ENCODE data around the gene GRB2. TPM values are rescaled to one million over a fixed set of nuclear protein-coding genes. Genes with fewer than 3 reads are reported as not detected.
A peak's percentile ranks its signal among the peaks of the same experiment; 100 is the strongest.

Gene GRB2
- total and polyA plus RNA-seq, 10 of the 15 experiments (the other 5 are each of a cell fraction or from before 2014, with no cell fraction given) = 113 to 268 (median 158) TPM

DNA sequence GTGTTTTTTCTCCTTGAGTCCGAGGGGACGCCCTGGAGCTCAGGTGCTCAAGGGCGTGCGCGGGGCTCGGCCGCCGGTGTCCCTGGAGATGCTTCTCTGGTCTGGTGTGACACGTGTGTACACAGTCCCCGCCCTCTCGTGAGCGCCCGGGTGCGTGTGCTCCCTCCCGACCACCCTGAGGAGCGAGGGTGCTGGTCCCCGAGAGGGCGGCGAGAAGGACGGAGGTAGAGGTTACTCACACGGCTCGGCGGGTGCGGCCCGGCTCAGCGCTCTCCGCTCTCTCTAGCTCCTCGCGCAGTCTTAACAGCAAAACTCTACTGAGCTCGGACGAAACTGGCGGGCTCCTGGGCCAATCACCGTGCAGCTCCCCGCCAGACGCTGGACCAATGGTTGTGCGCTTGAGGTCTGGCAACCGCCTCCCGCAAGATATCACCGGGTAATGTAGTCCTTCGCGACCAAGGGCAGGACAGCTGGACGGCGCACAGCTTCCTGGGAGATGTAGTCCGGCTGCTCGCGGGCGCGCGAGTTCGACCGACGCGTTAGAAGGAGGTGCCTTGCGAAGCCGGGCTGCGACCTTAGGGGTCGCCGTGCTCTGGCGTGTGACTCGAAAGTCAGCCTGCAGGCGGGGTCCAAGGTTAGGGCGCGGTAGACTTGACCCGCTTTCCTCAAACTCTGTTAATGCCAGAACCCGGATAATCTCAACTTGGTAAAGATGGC lies 116.2 kb downstream of the GRB2 start, which contains the start of gene SLC25A19 (continued):
- TF ChIP-seq ZNF274 (IDR thresholded peaks at IDR 0.05; ENCODE audit: insufficient read depth, insufficient read length) = no peak
- TF ChIP-seq, protein P1, sequence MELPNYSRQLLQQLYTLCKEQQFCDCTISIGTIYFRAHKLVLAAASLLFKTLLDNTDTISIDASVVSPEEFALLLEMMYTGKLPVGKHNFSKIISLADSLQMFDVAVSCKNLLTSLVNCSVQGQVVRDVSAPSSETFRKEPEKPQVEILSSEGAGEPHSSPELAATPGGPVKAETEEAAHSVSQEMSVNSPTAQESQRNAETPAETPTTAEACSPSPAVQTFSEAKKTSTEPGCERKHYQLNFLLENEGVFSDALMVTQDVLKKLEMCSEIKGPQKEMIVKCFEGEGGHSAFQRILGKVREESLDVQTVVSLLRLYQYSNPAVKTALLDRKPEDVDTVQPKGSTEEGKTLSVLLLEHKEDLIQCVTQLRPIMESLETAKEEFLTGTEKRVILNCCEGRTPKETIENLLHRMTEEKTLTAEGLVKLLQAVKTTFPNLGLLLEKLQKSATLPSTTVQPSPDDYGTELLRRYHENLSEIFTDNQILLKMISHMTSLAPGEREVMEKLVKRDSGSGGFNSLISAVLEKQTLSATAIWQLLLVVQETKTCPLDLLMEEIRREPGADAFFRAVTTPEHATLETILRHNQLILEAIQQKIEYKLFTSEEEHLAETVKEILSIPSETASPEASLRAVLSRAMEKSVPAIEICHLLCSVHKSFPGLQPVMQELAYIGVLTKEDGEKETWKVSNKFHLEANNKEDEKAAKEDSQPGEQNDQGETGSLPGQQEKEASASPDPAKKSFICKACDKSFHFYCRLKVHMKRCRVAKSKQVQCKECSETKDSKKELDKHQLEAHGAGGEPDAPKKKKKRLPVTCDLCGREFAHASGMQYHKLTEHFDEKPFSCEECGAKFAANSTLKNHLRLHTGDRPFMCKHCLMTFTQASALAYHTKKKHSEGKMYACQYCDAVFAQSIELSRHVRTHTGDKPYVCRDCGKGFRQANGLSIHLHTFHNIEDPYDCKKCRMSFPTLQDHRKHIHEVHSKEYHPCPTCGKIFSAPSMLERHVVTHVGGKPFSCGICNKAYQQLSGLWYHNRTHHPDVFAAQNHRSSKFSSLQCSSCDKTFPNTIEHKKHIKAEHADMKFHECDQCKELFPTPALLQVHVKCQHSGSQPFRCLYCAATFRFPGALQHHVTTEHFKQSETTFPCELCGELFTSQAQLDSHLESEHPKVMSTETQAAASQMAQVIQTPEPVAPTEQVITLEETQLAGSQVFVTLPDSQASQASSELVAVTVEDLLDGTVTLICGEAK (IDR thresholded peaks at IDR 0.05; ENCODE audit: borderline replicate concordance) = peak; percentile 77; the same call in 1 of the 2 replicates
- no peak for TF ChIP-seq NFIC (IDR thresholded peaks at IDR 0.05; ENCODE audit: low read depth, low read length)
- TF ChIP-seq TAF1 (IDR thresholded peaks at IDR 0.05; ENCODE audit: borderline replicate concordance, low read depth, low read length) = peak; percentile 47; the same call in 1 of the 2 replicates
- TF ChIP-seq ZNF24 (IDR thresholded peaks at IDR 0.05) = no peak
- TF ChIP-seq, protein P2, sequence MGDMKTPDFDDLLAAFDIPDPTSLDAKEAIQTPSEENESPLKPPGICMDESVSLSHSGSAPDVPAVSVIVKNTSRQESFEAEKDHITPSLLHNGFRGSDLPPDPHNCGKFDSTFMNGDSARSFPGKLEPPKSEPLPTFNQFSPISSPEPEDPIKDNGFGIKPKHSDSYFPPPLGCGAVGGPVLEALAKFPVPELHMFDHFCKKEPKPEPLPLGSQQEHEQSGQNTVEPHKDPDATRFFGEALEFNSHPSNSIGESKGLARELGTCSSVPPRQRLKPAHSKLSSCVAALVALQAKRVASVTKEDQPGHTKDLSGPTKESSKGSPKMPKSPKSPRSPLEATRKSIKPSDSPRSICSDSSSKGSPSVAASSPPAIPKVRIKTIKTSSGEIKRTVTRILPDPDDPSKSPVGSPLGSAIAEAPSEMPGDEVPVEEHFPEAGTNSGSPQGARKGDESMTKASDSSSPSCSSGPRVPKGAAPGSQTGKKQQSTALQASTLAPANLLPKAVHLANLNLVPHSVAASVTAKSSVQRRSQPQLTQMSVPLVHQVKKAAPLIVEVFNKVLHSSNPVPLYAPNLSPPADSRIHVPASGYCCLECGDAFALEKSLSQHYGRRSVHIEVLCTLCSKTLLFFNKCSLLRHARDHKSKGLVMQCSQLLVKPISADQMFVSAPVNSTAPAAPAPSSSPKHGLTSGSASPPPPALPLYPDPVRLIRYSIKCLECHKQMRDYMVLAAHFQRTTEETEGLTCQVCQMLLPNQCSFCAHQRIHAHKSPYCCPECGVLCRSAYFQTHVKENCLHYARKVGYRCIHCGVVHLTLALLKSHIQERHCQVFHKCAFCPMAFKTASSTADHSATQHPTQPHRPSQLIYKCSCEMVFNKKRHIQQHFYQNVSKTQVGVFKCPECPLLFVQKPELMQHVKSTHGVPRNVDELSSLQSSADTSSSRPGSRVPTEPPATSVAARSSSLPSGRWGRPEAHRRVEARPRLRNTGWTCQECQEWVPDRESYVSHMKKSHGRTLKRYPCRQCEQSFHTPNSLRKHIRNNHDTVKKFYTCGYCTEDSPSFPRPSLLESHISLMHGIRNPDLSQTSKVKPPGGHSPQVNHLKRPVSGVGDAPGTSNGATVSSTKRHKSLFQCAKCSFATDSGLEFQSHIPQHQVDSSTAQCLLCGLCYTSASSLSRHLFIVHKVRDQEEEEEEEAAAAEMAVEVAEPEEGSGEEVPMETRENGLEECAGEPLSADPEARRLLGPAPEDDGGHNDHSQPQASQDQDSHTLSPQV (IDR thresholded peaks at IDR 0.05) = no peak
- TF ChIP-seq TCF12 (IDR thresholded peaks at IDR 0.05; ENCODE audit: low read depth, low read length) = peak; percentile 84
- no peak for TF ChIP-seq SMAD1 (IDR thresholded peaks at IDR 0.05; ENCODE audit: low read depth, partially characterized antibody)
- TF ChIP-seq, protein P3, sequence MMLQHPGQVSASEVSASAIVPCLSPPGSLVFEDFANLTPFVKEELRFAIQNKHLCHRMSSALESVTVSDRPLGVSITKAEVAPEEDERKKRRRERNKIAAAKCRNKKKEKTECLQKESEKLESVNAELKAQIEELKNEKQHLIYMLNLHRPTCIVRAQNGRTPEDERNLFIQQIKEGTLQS (IDR thresholded peaks at IDR 0.05; ENCODE audit: borderline replicate concordance, extremely low read depth, low read depth, low read length) = peak; percentile 14; the same call in 1 of the 2 replicates
- peak; percentile 87 for TF ChIP-seq MXI1 (IDR thresholded peaks at IDR 0.05; ENCODE audit: low read depth, low read length)
- TF ChIP-seq ZNF384 (IDR thresholded peaks at IDR 0.05; ENCODE audit: borderline replicate concordance, low read depth, low read length) = no peak
- TF ChIP-seq YY1 (IDR thresholded peaks at IDR 0.05; ENCODE audit: low read depth, low read length) = peak; percentile 71
- TF ChIP-seq FOXM1 (IDR thresholded peaks at IDR 0.05; ENCODE audit: low read depth, low read length) = no peak
- TF ChIP-seq JUND (IDR thresholded peaks at IDR 0.05; ENCODE audit: low read depth, low read length) = no peak
- TF ChIP-seq ZZZ3 (IDR thresholded peaks at IDR 0.05; ENCODE audit: control insufficient read depth, insufficient read length, low read depth) = no peak
- TF ChIP-seq RELA (IDR thresholded peaks at IDR 0.05; ENCODE audit: borderline replicate concordance, partially characterized antibody) = no peak
- no peak for TF ChIP-seq TARDBP (IDR thresholded peaks at IDR 0.05; ENCODE audit: borderline replicate concordance)
- peak; percentile 23; the same call in 1 of the 2 replicates for TF ChIP-seq GATAD2B (conservative IDR thresholded peaks at IDR 0.05; ENCODE audit: low read depth)
- TF ChIP-seq, protein P4, sequence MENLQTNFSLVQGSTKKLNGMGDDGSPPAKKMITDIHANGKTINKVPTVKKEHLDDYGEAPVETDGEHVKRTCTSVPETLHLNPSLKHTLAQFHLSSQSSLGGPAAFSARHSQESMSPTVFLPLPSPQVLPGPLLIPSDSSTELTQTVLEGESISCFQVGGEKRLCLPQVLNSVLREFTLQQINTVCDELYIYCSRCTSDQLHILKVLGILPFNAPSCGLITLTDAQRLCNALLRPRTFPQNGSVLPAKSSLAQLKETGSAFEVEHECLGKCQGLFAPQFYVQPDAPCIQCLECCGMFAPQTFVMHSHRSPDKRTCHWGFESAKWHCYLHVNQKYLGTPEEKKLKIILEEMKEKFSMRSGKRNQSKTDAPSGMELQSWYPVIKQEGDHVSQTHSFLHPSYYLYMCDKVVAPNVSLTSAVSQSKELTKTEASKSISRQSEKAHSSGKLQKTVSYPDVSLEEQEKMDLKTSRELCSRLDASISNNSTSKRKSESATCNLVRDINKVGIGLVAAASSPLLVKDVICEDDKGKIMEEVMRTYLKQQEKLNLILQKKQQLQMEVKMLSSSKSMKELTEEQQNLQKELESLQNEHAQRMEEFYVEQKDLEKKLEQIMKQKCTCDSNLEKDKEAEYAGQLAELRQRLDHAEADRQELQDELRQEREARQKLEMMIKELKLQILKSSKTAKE (IDR thresholded peaks at IDR 0.05; ENCODE audit: low read depth, poor library complexity, severe bottlenecking) = no peak

Measured in GM12878 (cell line).